ENCODE results near the gene C1orf167. TPM values are rescaled to one million over a fixed set of nuclear protein-coding genes. Genes with fewer than 3 reads are reported as not detected.
A peak's percentile ranks its signal among the peaks of the same experiment; 100 is the strongest.

Gene C1orf167
- total RNA-seq, result 1 to 10 TPM in 1 of 7 donors, under 1 TPM in 5, not detected in 1; 0.74 to 4.8 (median 0.86) TPM
- 1 to 10 TPM in 2 of 3 donors, under 1 TPM in 1; 0.96 to 1.7 (median 1.7) TPM for polyA plus RNA-seq
- long read RNA-seq, donor 1, result 0 reads
- long read RNA-seq, donor 2, result 0 reads

GRCh38 chr1:11761988-11762406 is at the start of gene C1orf167:
C1orf167 (plus strand) TSS chr1:11762193; CDS start chr1:11764401, 2,208 bp downstream.
- Histone ChIP-seq H3K4me3 (peak within 1 kb of the TSS in 1 of 8 donors; percentile 49), H3K27ac (no peak within 1 kb of the TSS), H3K27me3 (replicated peaks in 1 of 7) (peaks cover 0 to 36% (median 17%) of the 10 kb centered on the region in 7 donors), H3K9me3 (no peaks in the 10 kb centered on the region), H3K36me3 (no peaks in the 10 kb centered on the region), H3K4me1 (peaks cover 0 to 11% (median 9%) of the 10 kb centered on the region in 6 donors)
- WGBS, 5 donors, result 4 to 20% (median 7%) methylated on average over 7 to 29 of the region's 29 CpGs
- TF ChIP-seq POLR2AphosphoS5 (IDR thresholded peaks at IDR 0.05) (no peak), CTCF (IDR thresholded peaks at IDR 0.05 in 8 of 11, conservative IDR thresholded peaks at IDR 0.05 in 3 of 11) (no peak), POLR2A (IDR thresholded peaks at IDR 0.05) (no peak)
- intact Hi-C loops (cut with DNase I; ENCODE audit: low total_unique reads), result no loop called here
- DNase-seq, result no peak

GRCh38 chr1:11712285-11712684 is 49.7 kb upstream of the C1orf167 start:
- no peak for DNase-seq
- intact Hi-C loops (cut with DNase I; ENCODE audit: low total_unique reads), result no loop called here
- H3K27me3 ChIP-seq (replicated peaks in 1 of 7), result peaks cover 0 to 54% (median 6%) of the 10 kb centered on the region in 7 donors
- H3K36me3 ChIP-seq, result no peaks in the 10 kb centered on the region
- TF ChIP-seq CTCF (IDR thresholded peaks at IDR 0.05 in 8 of 11, conservative IDR thresholded peaks at IDR 0.05 in 3 of 11) (no peak), POLR2A (IDR thresholded peaks at IDR 0.05) (no peak), POLR2AphosphoS5 (IDR thresholded peaks at IDR 0.05) (no peak)
- no peak overlapping the region for H3K27ac ChIP-seq
- H3K4me1 ChIP-seq, result peaks cover 0 to 3% (median 0%) of the 10 kb centered on the region in 6 donors
- no peak overlapping the region for H3K4me3 ChIP-seq
- no peaks in the 10 kb centered on the region for H3K9me3 ChIP-seq
- WGBS, 5 donors, result 89 to 94% (median 89%) methylated on average over 8 of the region's 8 CpGs

DNA sequence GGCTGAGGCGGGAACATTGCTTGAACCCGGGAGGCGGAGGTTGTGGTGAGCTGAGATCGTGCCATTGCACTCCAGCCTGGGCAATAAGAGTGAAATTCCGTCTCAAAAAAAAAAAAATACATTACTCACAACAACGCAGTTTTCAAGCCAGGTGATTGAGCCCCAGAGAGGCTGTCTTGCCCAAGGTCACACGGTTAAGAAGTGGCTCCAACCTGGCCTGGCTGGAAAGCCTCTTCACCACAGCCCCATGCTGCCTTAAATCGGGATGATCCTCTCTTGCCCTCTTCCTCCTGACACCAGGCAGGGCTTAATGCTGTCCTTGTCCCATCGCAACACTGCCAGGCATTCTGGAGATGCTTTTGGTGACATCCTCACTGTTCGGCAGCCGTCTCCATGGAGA is 48.9 kb upstream of the C1orf167 start:
- Histone ChIP-seq H3K36me3 (no peaks in the 10 kb centered on the region), H3K4me3 (no peak overlapping the region), H3K27ac (no peak overlapping the region), H3K4me1 (peaks cover 0 to 3% (median 0%) of the 10 kb centered on the region in 6 donors), H3K27me3 (replicated peaks in 1 of 7) (peaks cover 0 to 46% (median 0%) of the 10 kb centered on the region in 7 donors), H3K9me3 (no peaks in the 10 kb centered on the region)
- intact Hi-C loops (cut with DNase I; ENCODE audit: low total_unique reads), result no loop called here
- WGBS, 5 donors, result 83 to 86% (median 85%) methylated on average over 11 of the region's 11 CpGs
- DNase-seq, result no peak
- no peak for TF ChIP-seq POLR2AphosphoS5 (IDR thresholded peaks at IDR 0.05)
- TF ChIP-seq CTCF (IDR thresholded peaks at IDR 0.05 in 8 of 11, conservative IDR thresholded peaks at IDR 0.05 in 3 of 11), result no peak
- TF ChIP-seq POLR2A (IDR thresholded peaks at IDR 0.05), result no peak

- H3K9me3 ChIP-seq, result no peaks in the 10 kb centered on the region
- 81 to 91% (median 86%) methylated on average over 17 to 24 of the region's 24 CpGs for WGBS, 5 donors
- H3K27me3 ChIP-seq (replicated peaks in 1 of 7), result peaks cover 0 to 30% (median 0%) of the 10 kb centered on the region in 7 donors
- no peak overlapping the region for H3K27ac ChIP-seq
- intact Hi-C loops (cut with DNase I; ENCODE audit: low total_unique reads), result loop anchor here (5.0 kb wide), 1 partner anchor 48 kb away; no protein-coding TSS in a partner anchor
- no peak overlapping the region for H3K4me3 ChIP-seq
- TF ChIP-seq POLR2AphosphoS5 (IDR thresholded peaks at IDR 0.05) (no peak), CTCF (IDR thresholded peaks at IDR 0.05 in 8 of 11, conservative IDR thresholded peaks at IDR 0.05 in 3 of 11) (no peak), POLR2A (IDR thresholded peaks at IDR 0.05) (no peak)
- H3K4me1 ChIP-seq, result peaks cover 9 to 15% (median 14%) of the 10 kb centered on the region in 6 donors
- no peak for DNase-seq
- H3K36me3 ChIP-seq, result no peaks in the 10 kb centered on the region
Observed at GRCh38 chr1:11714831-11715575, 47.0 kb upstream of the C1orf167 start.
